Measurements from ENCODE around the gene PARVB. TPM values are rescaled to one million over a fixed set of nuclear protein-coding genes. Genes with fewer than 3 reads are reported as not detected.

Gene PARVB
- total and polyA plus RNA-seq, 11 donors, result 54.9 to 172 (median 95.8) TPM

DNA sequence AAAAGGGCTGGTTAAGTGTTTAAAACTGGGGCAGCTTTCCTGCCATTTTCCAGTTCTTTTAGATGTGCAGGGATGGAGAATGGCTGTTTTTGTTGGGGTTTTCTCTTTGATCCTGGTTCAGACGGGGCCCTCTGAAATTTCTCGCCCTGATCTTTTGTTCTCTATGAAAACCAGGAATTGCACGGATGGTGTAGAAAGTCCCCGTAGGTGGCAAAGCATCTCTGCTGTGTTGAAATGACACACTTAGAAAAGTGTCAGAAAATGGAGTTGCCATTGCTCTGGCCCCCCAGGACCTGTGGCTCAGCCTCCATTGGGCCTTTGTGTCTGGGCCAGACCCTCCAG, 63.0 kb downstream of the PARVB start:
- intact Hi-C loops (cut with DNase I), result loop anchor here in 8 of 10 donors (2.0 to 10.0 kb wide), 7 partner anchors 94 to 540 kb away; no protein-coding TSS in a partner anchor

GRCh38 chr22:44088976-44089570, 65.0 kb downstream of the PARVB start:
- H3K36me3 ChIP-seq, result peaks cover 0 to 14% (median 2%) of the 10 kb centered on the region in 9 donors
- WGBS, 4 donors, result 58 to 67% (median 62%) methylated on average over 17 of the region's 17 CpGs
- peaks cover 0 to 12% (median 0%) of the 10 kb centered on the region in 12 donors for H3K9me3 ChIP-seq
- TF ChIP-seq, protein P1, sequence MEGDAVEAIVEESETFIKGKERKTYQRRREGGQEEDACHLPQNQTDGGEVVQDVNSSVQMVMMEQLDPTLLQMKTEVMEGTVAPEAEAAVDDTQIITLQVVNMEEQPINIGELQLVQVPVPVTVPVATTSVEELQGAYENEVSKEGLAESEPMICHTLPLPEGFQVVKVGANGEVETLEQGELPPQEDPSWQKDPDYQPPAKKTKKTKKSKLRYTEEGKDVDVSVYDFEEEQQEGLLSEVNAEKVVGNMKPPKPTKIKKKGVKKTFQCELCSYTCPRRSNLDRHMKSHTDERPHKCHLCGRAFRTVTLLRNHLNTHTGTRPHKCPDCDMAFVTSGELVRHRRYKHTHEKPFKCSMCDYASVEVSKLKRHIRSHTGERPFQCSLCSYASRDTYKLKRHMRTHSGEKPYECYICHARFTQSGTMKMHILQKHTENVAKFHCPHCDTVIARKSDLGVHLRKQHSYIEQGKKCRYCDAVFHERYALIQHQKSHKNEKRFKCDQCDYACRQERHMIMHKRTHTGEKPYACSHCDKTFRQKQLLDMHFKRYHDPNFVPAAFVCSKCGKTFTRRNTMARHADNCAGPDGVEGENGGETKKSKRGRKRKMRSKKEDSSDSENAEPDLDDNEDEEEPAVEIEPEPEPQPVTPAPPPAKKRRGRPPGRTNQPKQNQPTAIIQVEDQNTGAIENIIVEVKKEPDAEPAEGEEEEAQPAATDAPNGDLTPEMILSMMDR (IDR thresholded peaks at IDR 0.05), result no peak
- no peak for TF ChIP-seq POLR2A (IDR thresholded peaks at IDR 0.05)
- peaks cover 0 to 52% (median 11%) of the 10 kb centered on the region in 12 donors for H3K4me1 ChIP-seq
- intact Hi-C loops (cut with DNase I), result loop anchor here in 7 of 10 donors (2.0 to 10.0 kb wide), 6 partner anchors 96 to 536 kb away; no protein-coding TSS in a partner anchor
- ATAC-seq, result peak in 3 of 4 donors; percentile 64 to 73 (median 67)
- peak; percentile 49 to 79 (median 69) for DNase-seq
- H3K4me3 ChIP-seq, result no peak overlapping the region
- H3K27ac ChIP-seq, result peak overlapping the region in 2 of 12 donors; percentile 26 to 31
- H3K27me3 ChIP-seq, result no peaks in the 10 kb centered on the region

More for the DNA sequence above, 63.0 kb downstream of the PARVB start:
- H3K27ac ChIP-seq, result peak overlapping the region in 6 of 12 donors; percentile 14 to 69 (median 53)
- 93 to 96% (median 94%) methylated on average over 4 of the region's 4 CpGs for WGBS, 4 donors
- peaks cover 0 to 52% (median 11%) of the 10 kb centered on the region in 12 donors for H3K4me1 ChIP-seq
- H3K9me3 ChIP-seq, result peaks cover 0 to 13% (median 0%) of the 10 kb centered on the region in 12 donors
- ATAC-seq, result no peak
- H3K27me3 ChIP-seq, result no peaks in the 10 kb centered on the region
- DNase-seq, result no peak
- peaks cover 0 to 16% (median 6%) of the 10 kb centered on the region in 9 donors for H3K36me3 ChIP-seq
- TF ChIP-seq, protein P1 (IDR thresholded peaks at IDR 0.05), result no peak
- no peak for TF ChIP-seq POLR2A (IDR thresholded peaks at IDR 0.05)
- H3K4me3 ChIP-seq, result no peak overlapping the region

GRCh38 chr22:44089717-44090570, 65.8 kb downstream of the PARVB start:
- H3K27ac ChIP-seq, result peak overlapping the region in 2 of 12 donors; percentile 26 to 31
- WGBS, 4 donors, result 85 to 90% (median 90%) methylated on average over 14 to 15 of the region's 15 CpGs
- H3K27me3 ChIP-seq, result no peaks in the 10 kb centered on the region
- intact Hi-C loops (cut with DNase I), result loop anchor here in 7 of 10 donors (2.0 to 10.0 kb wide), 7 partner anchors 97 to 537 kb away; no protein-coding TSS in a partner anchor
- TF ChIP-seq POLR2A (IDR thresholded peaks at IDR 0.05), result no peak
- TF ChIP-seq, protein P1 (IDR thresholded peaks at IDR 0.05), result no peak
- ATAC-seq, result no peak
- peak in 2 of 5 donors; percentile 21 to 27 for DNase-seq
- H3K4me1 ChIP-seq, result peaks cover 0 to 46% (median 11%) of the 10 kb centered on the region in 12 donors
- H3K4me3 ChIP-seq, result no peak overlapping the region
- peaks cover 0 to 23% (median 11%) of the 10 kb centered on the region in 9 donors for H3K36me3 ChIP-seq
- peaks cover 0 to 4% (median 0%) of the 10 kb centered on the region in 12 donors for H3K9me3 ChIP-seq

DNA sequence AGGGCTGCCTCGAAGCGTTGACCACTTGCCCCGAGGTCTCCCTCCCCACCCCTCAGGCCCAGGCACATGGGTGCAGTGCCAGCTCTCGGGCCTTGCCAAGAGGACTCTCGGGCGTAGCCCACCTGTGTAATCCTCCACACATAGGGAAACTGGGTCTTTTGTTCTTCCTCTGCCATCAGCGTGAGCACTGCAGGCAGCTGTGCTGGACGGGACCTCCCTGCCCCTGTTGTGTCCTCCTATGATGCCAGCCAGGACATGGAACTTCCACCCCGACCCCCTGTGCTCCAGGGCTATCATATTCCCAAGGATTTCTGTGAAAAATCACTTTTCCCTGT, 66.4 kb downstream of the PARVB start:
- peaks cover 0 to 40% (median 8%) of the 10 kb centered on the region in 12 donors for H3K4me1 ChIP-seq
- 89 to 93% (median 91%) methylated on average over 9 of the region's 9 CpGs for WGBS, 4 donors

More for the DNA sequence above, 66.4 kb downstream of the PARVB start:
- H3K9me3 ChIP-seq, result no peaks in the 10 kb centered on the region
- TF ChIP-seq, protein P1 (IDR thresholded peaks at IDR 0.05), result no peak
- TF ChIP-seq POLR2A (IDR thresholded peaks at IDR 0.05), result no peak
- ATAC-seq (no peak), DNase-seq (peak in 2 of 5 donors; percentile 6 to 63)
- intact Hi-C loops (cut with DNase I), result loop anchor here in 1 of 10 donors (5.0 kb wide), 1 partner anchor 537 kb away; no protein-coding TSS in a partner anchor
- H3K27me3 ChIP-seq, result no peaks in the 10 kb centered on the region
- no peak overlapping the region for H3K27ac ChIP-seq
- no peak overlapping the region for H3K4me3 ChIP-seq
- peaks cover 0 to 25% (median 16%) of the 10 kb centered on the region in 9 donors for H3K36me3 ChIP-seq
